GM12878 (cell line): Measurements from ENCODE around the gene SMOC2.

ENCODE experiments used
- CREB1 ChIP-seq: IDR thresholded peaks from 2 replicates; pipeline ENCODE4 v1.6.1; 2012; ENCODE audit warnings: low read depth, mild to moderate bottlenecking, inconsistent platforms
- EZH2 ChIP-seq: IDR thresholded peaks from 2 replicates; pipeline ENCODE4 v1.6.1; 2012; ENCODE audit warnings: low read depth, mild to moderate bottlenecking, control low read depth, inconsistent platforms, low read length, borderline replicate concordance; ENCODE audit not compliant: control insufficient read depth
- IRF5 ChIP-seq: fragments of 450-650 bp; IDR thresholded peaks from 2 replicates; pipeline ENCODE4 v1.6.1; 2017; ENCODE audit warnings: borderline replicate concordance
- PAX5 ChIP-seq: IDR thresholded peaks from 2 replicates; pipeline ENCODE4 v1.6.1; 2011; ENCODE audit warnings: low read depth, low read length, borderline replicate concordance
- SKIL ChIP-seq: fragments of 450-650 bp; IDR thresholded peaks from 2 replicates; pipeline ENCODE4 v1.6.1; 2017; ENCODE audit warnings: mild to moderate bottlenecking, low read depth, inconsistent platforms; ENCODE audit not compliant: poor library complexity, severe bottlenecking
- SMC3 ChIP-seq: IDR thresholded peaks from 2 replicates; pipeline ENCODE4 v1.6.1; 2011; ENCODE audit warnings: low read length, improper control_type of control experiment, borderline replicate concordance
- ZNF274 ChIP-seq: IDR thresholded peaks from one replicate; pipeline ENCODE4 v1.8.0; 2011; ENCODE audit not compliant: insufficient read length, insufficient read depth
- TF ChIP-seq, protein P1 (sequence below), 3 experiments: IDR thresholded peaks in 2 of 3; conservative IDR thresholded peaks in 1 of 3; 2 replicates each; pipeline ENCODE4 v1.5.1; 2011; ENCODE audit warnings: low read depth in 3 of 3, low read length in 3 of 3, mild to moderate bottlenecking in 3 of 3, control low read depth in 2 of 3, moderate library complexity in 2 of 3, inconsistent platforms in 1 of 3, mixed read lengths in 1 of 3; ENCODE audit not compliant: control insufficient read depth in 2 of 3, insufficient read depth in 1 of 3; ENCODE audit errors: extremely low read depth in 1 of 3
- TF ChIP-seq, protein P2 (sequence below): IDR thresholded peaks from 2 replicates; pipeline ENCODE4 v1.6.1; 2011; ENCODE audit warnings: low read depth, low read length, improper control_type of control experiment, borderline replicate concordance

DNA sequence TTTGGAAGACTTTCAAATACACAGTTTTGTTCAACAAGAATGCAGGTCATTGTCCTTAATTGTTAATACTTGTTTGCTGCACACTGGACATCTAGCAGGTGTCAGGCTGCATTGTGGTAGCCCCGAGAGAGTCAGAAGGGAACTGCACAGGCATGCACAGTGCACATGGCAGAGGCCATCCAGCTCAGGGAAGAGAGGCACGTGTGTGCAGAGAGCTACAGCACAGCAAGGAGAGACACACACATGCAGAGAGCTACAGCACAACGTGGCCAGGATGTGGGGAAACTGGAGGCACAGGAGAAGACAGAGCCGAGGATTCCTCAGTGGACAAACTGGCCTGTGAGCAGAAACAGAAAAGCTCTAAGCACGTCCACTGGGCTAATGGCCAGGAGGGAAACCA lies 272.0 kb downstream of the SMOC2 start:
- TF ChIP-seq IRF5 (no peak), PAX5 (no peak), EZH2 (no peak), CREB1 (no peak), SMC3 (no peak), SKIL (no peak), ZNF274 (no peak)
- TF ChIP-seq, protein P1, sequence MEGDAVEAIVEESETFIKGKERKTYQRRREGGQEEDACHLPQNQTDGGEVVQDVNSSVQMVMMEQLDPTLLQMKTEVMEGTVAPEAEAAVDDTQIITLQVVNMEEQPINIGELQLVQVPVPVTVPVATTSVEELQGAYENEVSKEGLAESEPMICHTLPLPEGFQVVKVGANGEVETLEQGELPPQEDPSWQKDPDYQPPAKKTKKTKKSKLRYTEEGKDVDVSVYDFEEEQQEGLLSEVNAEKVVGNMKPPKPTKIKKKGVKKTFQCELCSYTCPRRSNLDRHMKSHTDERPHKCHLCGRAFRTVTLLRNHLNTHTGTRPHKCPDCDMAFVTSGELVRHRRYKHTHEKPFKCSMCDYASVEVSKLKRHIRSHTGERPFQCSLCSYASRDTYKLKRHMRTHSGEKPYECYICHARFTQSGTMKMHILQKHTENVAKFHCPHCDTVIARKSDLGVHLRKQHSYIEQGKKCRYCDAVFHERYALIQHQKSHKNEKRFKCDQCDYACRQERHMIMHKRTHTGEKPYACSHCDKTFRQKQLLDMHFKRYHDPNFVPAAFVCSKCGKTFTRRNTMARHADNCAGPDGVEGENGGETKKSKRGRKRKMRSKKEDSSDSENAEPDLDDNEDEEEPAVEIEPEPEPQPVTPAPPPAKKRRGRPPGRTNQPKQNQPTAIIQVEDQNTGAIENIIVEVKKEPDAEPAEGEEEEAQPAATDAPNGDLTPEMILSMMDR (IDR thresholded peaks at IDR 0.05 in 2 of 3, conservative IDR thresholded peaks at IDR 0.05 in 1 of 3; ENCODE audit: control insufficient read depth in 2 of 3, extremely low read depth in 1 of 3, insufficient read depth in 1 of 3, low read depth in 3 of 3, low read length in 3 of 3), result no peak
- TF ChIP-seq, protein P2, sequence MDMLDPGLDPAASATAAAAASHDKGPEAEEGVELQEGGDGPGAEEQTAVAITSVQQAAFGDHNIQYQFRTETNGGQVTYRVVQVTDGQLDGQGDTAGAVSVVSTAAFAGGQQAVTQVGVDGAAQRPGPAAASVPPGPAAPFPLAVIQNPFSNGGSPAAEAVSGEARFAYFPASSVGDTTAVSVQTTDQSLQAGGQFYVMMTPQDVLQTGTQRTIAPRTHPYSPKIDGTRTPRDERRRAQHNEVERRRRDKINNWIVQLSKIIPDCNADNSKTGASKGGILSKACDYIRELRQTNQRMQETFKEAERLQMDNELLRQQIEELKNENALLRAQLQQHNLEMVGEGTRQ, result no peak
